ENCODE measurements around the gene WDCP.
A peak's percentile ranks its signal among the peaks of the same experiment; 100 is the strongest.
"Not testable (repeated sequence)": the region's sequence is repeated elsewhere in the genome, so short reads cannot be mapped to it uniquely, and the experiment has no call there.

Gene WDCP

GRCh38 chr2:24046930-24047702, at the start of gene WDCP:
WDCP (minus strand) TSS chr2:24047391; CDS start chr2:24039494, 7,897 bp downstream.
- DNase-seq, result peak; percentile 99

GRCh38 chr2:24095171-24095677, 48.0 kb upstream of the WDCP start:
- not testable (repeated sequence) for DNase-seq

GRCh38 chr2:24093270-24093669, 46.1 kb upstream of the WDCP start:
- DNase-seq, result not testable (repeated sequence)

GRCh38 chr2:24088821-24089359, 41.7 kb upstream of the WDCP start:
- no peak for DNase-seq

- no peak for DNase-seq
Measured at GRCh38 chr2:24087032-24087431, 39.8 kb upstream of the WDCP start.

- no peak for DNase-seq
Measured at GRCh38 chr2:24086241-24086640, 39.0 kb upstream of the WDCP start.

- no peak for DNase-seq
Measured at GRCh38 chr2:24085200-24085489, 38.0 kb upstream of the WDCP start.

- DNase-seq, result peak; percentile 85
Measured at GRCh38 chr2:24084386-24085199, 37.4 kb upstream of the WDCP start, which contains the start of gene TP53I3. TP53I3 (minus strand) TSS chr2:24084834; CDS start chr2:24084326, 508 bp downstream.

- DNase-seq, result peak; percentile 80
Measured at GRCh38 chr2:24083567-24084385, 36.6 kb upstream of the WDCP start.

- no peak for DNase-seq
Measured at GRCh38 chr2:24082787-24083566, 35.8 kb upstream of the WDCP start.

- DNase-seq, result no peak
Measured at GRCh38 chr2:24080701-24081100, 33.5 kb upstream of the WDCP start.

GRCh38 chr2:24077879-24078278, 30.7 kb upstream of the WDCP start:
- no peak for DNase-seq

GRCh38 chr2:24077535-24077877, 30.3 kb upstream of the WDCP start:
- no peak for DNase-seq

- DNase-seq, result peak; percentile 37
Measured at GRCh38 chr2:24076849-24077534, 29.8 kb upstream of the WDCP start.

GRCh38 chr2:24075915-24076848, 29.0 kb upstream of the WDCP start, which contains the start of gene SF3B6:
SF3B6 (minus strand) TSS chr2:24076326; CDS start chr2:24076229, 97 bp downstream.
- DNase-seq, result peak; percentile 98

GRCh38 chr2:24075259-24075658, 28.1 kb upstream of the WDCP start:
- no peak for DNase-seq

GRCh38 chr2:24073816-24074215, 26.6 kb upstream of the WDCP start:
- DNase-seq, result no peak

- no peak for DNase-seq
Measured at GRCh38 chr2:24072259-24072658, 25.1 kb upstream of the WDCP start.

GRCh38 chr2:24065341-24065740, 18.1 kb upstream of the WDCP start:
- DNase-seq, result no peak

Data from NCI-H1105 treated with DMSO at 0.1 percent for 48 hours (cell line).